ENCODE measurements around the gene ASPM.
"Not testable (repeated sequence)": the region's sequence is repeated elsewhere in the genome, so short reads cannot be mapped to it uniquely, and the experiment has no call there.

Gene ASPM

GRCh38 chr1:197141575-197141974, 4.9 kb downstream of the ASPM start:
- DNase-seq = no peak

GRCh38 chr1:197140121-197140520, 6.3 kb downstream of the ASPM start:
- DNase-seq = no peak

GRCh38 chr1:197139169-197139568, 7.3 kb downstream of the ASPM start:
- DNase-seq = no peak

- DNase-seq = no peak
Observed at GRCh38 chr1:197137322-197137721, 9.1 kb downstream of the ASPM start.

GRCh38 chr1:197130677-197131304, 15.7 kb downstream of the ASPM start:
- no peak for DNase-seq

- no peak for DNase-seq
Observed at GRCh38 chr1:197129698-197130097, 16.8 kb downstream of the ASPM start.

GRCh38 chr1:197127246-197127912, 19.1 kb downstream of the ASPM start:
- no peak for DNase-seq

- DNase-seq = no peak
Observed at GRCh38 chr1:197126691-197127090, 19.8 kb downstream of the ASPM start.

- no peak for DNase-seq
Observed at GRCh38 chr1:197124376-197124775, 22.1 kb downstream of the ASPM start.

GRCh38 chr1:197116156-197116555, 30.3 kb downstream of the ASPM start:
- DNase-seq = no peak

GRCh38 chr1:197106869-197107268, 39.6 kb downstream of the ASPM start:
- DNase-seq = no peak

- DNase-seq = no peak
Observed at GRCh38 chr1:197103300-197103699, 43.2 kb downstream of the ASPM start.

GRCh38 chr1:197101978-197102377, 44.5 kb downstream of the ASPM start:
- no peak for DNase-seq

- no peak for DNase-seq
Observed at GRCh38 chr1:197100677-197101076, 45.8 kb downstream of the ASPM start.

GRCh38 chr1:197099444-197099843, 47.0 kb downstream of the ASPM start:
- no peak for DNase-seq

- DNase-seq = not testable (repeated sequence)
Observed at GRCh38 chr1:197096971-197097370, 49.5 kb downstream of the ASPM start.

GRCh38 chr1:197096137-197096536, 50.3 kb downstream of the ASPM start:
- no peak for DNase-seq

GRCh38 chr1:197093226-197093885, 53.1 kb downstream of the ASPM start:
- DNase-seq = no peak

GRCh38 chr1:197092491-197093023, 53.9 kb downstream of the ASPM start:
- DNase-seq = no peak

- no peak for DNase-seq
Observed at GRCh38 chr1:197083474-197083873, 63.0 kb downstream of the ASPM start.

GRCh38 chr1:197081117-197081753, 65.2 kb downstream of the ASPM start:
- no peak for DNase-seq

- no peak for DNase-seq
Observed at GRCh38 chr1:197080323-197080722, 66.1 kb downstream of the ASPM start.

GRCh38 chr1:197076585-197076984, 69.9 kb downstream of the ASPM start:
- no peak for DNase-seq

- no peak for DNase-seq
Observed at GRCh38 chr1:197073978-197074377, 72.5 kb downstream of the ASPM start.
